Neural progenitor cell (in vitro differentiated cells): ENCODE results near the gene ZNF827. TPM values are rescaled to one million over a fixed set of nuclear protein-coding genes. Genes with fewer than 3 reads are reported as not detected.

Source experiments
- DNase-seq: peaks from one replicate; pipeline ENCODE4 v3.0.0-alpha.2; 2016; ENCODE audit warnings: low spot score
- H2AFZ ChIP-seq: fragments of 200-600 bp; sonication (generic); replicated peaks from 2 replicates; pipeline ENCODE4 v1.6.1; 2016; ENCODE audit warnings: antibody characterized with exemption
- H3F3A ChIP-seq: fragments of 200-600 bp; sonication (generic); 2 replicates; pipeline ENCODE4 v1.6.1; 2016; ENCODE audit warnings: antibody characterized with exemption, low read depth
- H3K27ac ChIP-seq: fragments of 200-600 bp; sonication (generic); 2 replicates; pipeline ENCODE4 v1.5.1; 2016; ENCODE audit warnings: mild to moderate bottlenecking
- H3K27me3 ChIP-seq: fragments of 200-600 bp; sonication (generic); 2 replicates; pipeline ENCODE4 v1.6.1; 2016; ENCODE audit warnings: mild to moderate bottlenecking, moderate library complexity
- H3K36me3 ChIP-seq: fragments of 200-600 bp; sonication (generic); 2 replicates; pipeline ENCODE4 v1.5.1; 2016
- H3K4me1 ChIP-seq: fragments of 200-600 bp; sonication (generic); 2 replicates; pipeline ENCODE4 v1.6.1; 2016; ENCODE audit warnings: mixed run types
- H3K4me2 ChIP-seq: fragments of 200-600 bp; sonication (generic); 2 replicates; pipeline ENCODE4 v1.6.1; 2016
- H3K4me3 ChIP-seq: fragments of 200-600 bp; sonication (generic); 2 replicates; pipeline ENCODE4 v1.5.1; 2016
- H3K79me2 ChIP-seq: fragments of 200-600 bp; sonication (generic); 2 replicates; pipeline ENCODE4 v1.6.1; 2016; ENCODE audit warnings: low read depth
- H3K9ac ChIP-seq: fragments of 200-600 bp; sonication (generic); 2 replicates; pipeline ENCODE4 v1.6.1; 2016
- H3K9me3 ChIP-seq: fragments of 200-600 bp; sonication (generic); 2 replicates; pipeline ENCODE4 v1.5.1; 2016; ENCODE audit warnings: low read depth
- H4K20me1 ChIP-seq: fragments of 200-600 bp; sonication (generic); 2 replicates; pipeline ENCODE4 v1.6.1; 2016; ENCODE audit warnings: low read depth
- H3K27ac Mint-ChIP-seq: 3 replicates; pipeline ENCODE4 v1.8.0; 2021; ENCODE audit warnings: mixed read lengths
- H3K27me3 Mint-ChIP-seq: 2 replicates; pipeline ENCODE4 v1.8.0; 2022; ENCODE audit warnings: low read depth, mild to moderate bottlenecking, inconsistent platforms, moderate library complexity, mixed read lengths; ENCODE audit not compliant: insufficient read depth
- H3K36me3 Mint-ChIP-seq: 3 replicates; pipeline ENCODE4 v1.8.0; 2021; ENCODE audit warnings: mixed read lengths
- H3K4me1 Mint-ChIP-seq: 3 replicates; pipeline ENCODE4 v1.8.0; 2021; ENCODE audit warnings: mixed read lengths
- H3K4me3 Mint-ChIP-seq: 3 replicates; pipeline ENCODE4 v1.8.0; 2021; ENCODE audit warnings: mild to moderate bottlenecking, moderate library complexity, mixed read lengths
- H3K9me3 Mint-ChIP-seq: 3 replicates; pipeline ENCODE4 v1.8.0; 2020; ENCODE audit warnings: mixed read lengths
- EZH2 ChIP-seq: fragments of 200-600 bp; sonication (generic); IDR thresholded peaks from 2 replicates; pipeline ENCODE4 v1.6.1; 2017; ENCODE audit warnings: antibody characterized with exemption, mild to moderate bottlenecking, moderate library complexity
- EZH2phosphoT487 ChIP-seq: fragments of 200-600 bp; sonication (generic); IDR thresholded peaks from 2 replicates; pipeline ENCODE4 v1.6.1; 2017; ENCODE audit warnings: antibody characterized with exemption
- total RNA-seq: library from RNA; depleted of rRNA; stranded (reverse); fragments of >200 nt; gene quantifications from 2 replicates; pipeline ENCODE4 v1.2.3, GENCODE V29; 2015; ENCODE audit warnings: low replicate concordance
- TF ChIP-seq, protein P1 (sequence below): fragments of 200-600 bp; sonication (generic); IDR thresholded peaks from 2 replicates; pipeline ENCODE4 v1.5.1; 2017; ENCODE audit warnings: antibody characterized with exemption, mild to moderate bottlenecking

The ZNF827 gene
- total RNA-seq, 1 donor from 2014 or later: 7.7 TPM

GRCh38 chr4:145757188-145757587 lies 181.4 kb downstream of the ZNF827 start:
- no peak for DNase-seq
- H3K27ac Mint-ChIP-seq: no peak overlapping the region
- H4K20me1 ChIP-seq: no peaks in the 10 kb centered on the region
- H3K27me3 Mint-ChIP-seq: peaks cover 6% of the 10 kb centered on the region
- no peaks in the 10 kb centered on the region for H3K9me3 Mint-ChIP-seq
- peaks cover 3% of the 10 kb centered on the region for H3K4me1 Mint-ChIP-seq
- H3K36me3 ChIP-seq: no peaks in the 10 kb centered on the region
- H3K4me2 ChIP-seq: no peak overlapping the region
- no peaks in the 10 kb centered on the region for H3K9me3 ChIP-seq
- H3K27me3 ChIP-seq: no peaks in the 10 kb centered on the region
- H3K27ac ChIP-seq: no peak overlapping the region
- no peak overlapping the region for H2AFZ ChIP-seq
- H3K36me3 Mint-ChIP-seq: peaks cover 33% of the 10 kb centered on the region
- no peak overlapping the region for H3K4me3 Mint-ChIP-seq
- no peaks in the 10 kb centered on the region for H3K79me2 ChIP-seq
- H3K4me1 ChIP-seq: no peaks in the 10 kb centered on the region
- H3K4me3 ChIP-seq: no peak overlapping the region
- H3F3A ChIP-seq: no peaks in the 10 kb centered on the region
- TF ChIP-seq EZH2phosphoT487 (no peak), EZH2 (no peak)
- TF ChIP-seq, protein P1, sequence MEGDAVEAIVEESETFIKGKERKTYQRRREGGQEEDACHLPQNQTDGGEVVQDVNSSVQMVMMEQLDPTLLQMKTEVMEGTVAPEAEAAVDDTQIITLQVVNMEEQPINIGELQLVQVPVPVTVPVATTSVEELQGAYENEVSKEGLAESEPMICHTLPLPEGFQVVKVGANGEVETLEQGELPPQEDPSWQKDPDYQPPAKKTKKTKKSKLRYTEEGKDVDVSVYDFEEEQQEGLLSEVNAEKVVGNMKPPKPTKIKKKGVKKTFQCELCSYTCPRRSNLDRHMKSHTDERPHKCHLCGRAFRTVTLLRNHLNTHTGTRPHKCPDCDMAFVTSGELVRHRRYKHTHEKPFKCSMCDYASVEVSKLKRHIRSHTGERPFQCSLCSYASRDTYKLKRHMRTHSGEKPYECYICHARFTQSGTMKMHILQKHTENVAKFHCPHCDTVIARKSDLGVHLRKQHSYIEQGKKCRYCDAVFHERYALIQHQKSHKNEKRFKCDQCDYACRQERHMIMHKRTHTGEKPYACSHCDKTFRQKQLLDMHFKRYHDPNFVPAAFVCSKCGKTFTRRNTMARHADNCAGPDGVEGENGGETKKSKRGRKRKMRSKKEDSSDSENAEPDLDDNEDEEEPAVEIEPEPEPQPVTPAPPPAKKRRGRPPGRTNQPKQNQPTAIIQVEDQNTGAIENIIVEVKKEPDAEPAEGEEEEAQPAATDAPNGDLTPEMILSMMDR: no peak
- H3K9ac ChIP-seq: no peak overlapping the region

DNA sequence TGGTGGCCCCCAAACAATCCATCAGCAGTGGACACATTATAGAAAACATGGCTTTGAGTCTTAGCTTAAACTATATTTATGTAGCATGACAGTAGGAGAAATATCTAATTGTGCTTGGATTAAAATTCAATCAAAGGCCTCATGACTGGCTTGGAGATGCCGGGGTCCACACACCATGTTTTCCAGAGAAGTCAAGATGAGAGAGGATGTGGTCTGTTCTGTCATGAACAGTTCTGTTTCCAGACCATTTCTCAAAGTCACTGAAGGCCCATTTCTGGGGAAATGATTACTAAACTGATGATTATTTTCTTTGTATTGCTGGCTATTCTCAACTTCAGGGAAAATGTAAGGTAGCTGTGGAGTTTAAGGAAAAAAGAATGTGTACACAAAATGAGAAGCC lies 182.4 kb downstream of the ZNF827 start:
- Mint-ChIP-seq H3K9me3 (peaks cover 4% of the 10 kb centered on the region), H3K4me1 (peaks cover 3% of the 10 kb centered on the region), H3K4me3 (no peak overlapping the region), H3K27me3 (peaks cover 6% of the 10 kb centered on the region), H3K36me3 (peaks cover 27% of the 10 kb centered on the region), H3K27ac (no peak overlapping the region)
- Histone ChIP-seq H3K9me3 (no peaks in the 10 kb centered on the region), H3K9ac (no peak overlapping the region), H4K20me1 (no peaks in the 10 kb centered on the region), H3F3A (no peaks in the 10 kb centered on the region), H3K27me3 (no peaks in the 10 kb centered on the region), H3K4me1 (no peaks in the 10 kb centered on the region), H2AFZ (no peak overlapping the region), H3K4me3 (no peak overlapping the region), H3K4me2 (no peak overlapping the region), H3K27ac (no peak overlapping the region), H3K36me3 (no peaks in the 10 kb centered on the region), H3K79me2 (no peaks in the 10 kb centered on the region)
- TF ChIP-seq EZH2 (no peak), EZH2phosphoT487 (no peak)
- TF ChIP-seq, protein P1: no peak
- DNase-seq: no peak

- H3K4me1 ChIP-seq: no peaks in the 10 kb centered on the region
- no peaks in the 10 kb centered on the region for H3K9me3 ChIP-seq
- DNase-seq: no peak
- H3K27ac ChIP-seq: no peak overlapping the region
- H3K4me3 ChIP-seq: no peak overlapping the region
- H3K9ac ChIP-seq: no peak overlapping the region
- TF ChIP-seq EZH2phosphoT487 (no peak), EZH2 (no peak)
- TF ChIP-seq, protein P1: no peak
- peaks cover 26% of the 10 kb centered on the region for H3K36me3 Mint-ChIP-seq
- H3F3A ChIP-seq: no peaks in the 10 kb centered on the region
- H3K27ac Mint-ChIP-seq: no peak overlapping the region
- no peaks in the 10 kb centered on the region for H3K27me3 ChIP-seq
- H3K4me3 Mint-ChIP-seq: no peak overlapping the region
- peaks cover 3% of the 10 kb centered on the region for H3K4me1 Mint-ChIP-seq
- H4K20me1 ChIP-seq: no peaks in the 10 kb centered on the region
- H3K36me3 ChIP-seq: no peaks in the 10 kb centered on the region
- peaks cover 8% of the 10 kb centered on the region for H3K9me3 Mint-ChIP-seq
- no peaks in the 10 kb centered on the region for H3K79me2 ChIP-seq
- no peak overlapping the region for H2AFZ ChIP-seq
- peaks cover 6% of the 10 kb centered on the region for H3K27me3 Mint-ChIP-seq
- no peak overlapping the region for H3K4me2 ChIP-seq
Observed at GRCh38 chr4:145755802-145756201, 182.8 kb downstream of the ZNF827 start.
